ENCODE data around the gene HSPBP1. TPM values are rescaled to one million over a fixed set of nuclear protein-coding genes. Genes with fewer than 3 reads are reported as not detected.

Gene HSPBP1
- total RNA-seq, 1 experiment from 2014 or later, result 92.3 TPM

DNA sequence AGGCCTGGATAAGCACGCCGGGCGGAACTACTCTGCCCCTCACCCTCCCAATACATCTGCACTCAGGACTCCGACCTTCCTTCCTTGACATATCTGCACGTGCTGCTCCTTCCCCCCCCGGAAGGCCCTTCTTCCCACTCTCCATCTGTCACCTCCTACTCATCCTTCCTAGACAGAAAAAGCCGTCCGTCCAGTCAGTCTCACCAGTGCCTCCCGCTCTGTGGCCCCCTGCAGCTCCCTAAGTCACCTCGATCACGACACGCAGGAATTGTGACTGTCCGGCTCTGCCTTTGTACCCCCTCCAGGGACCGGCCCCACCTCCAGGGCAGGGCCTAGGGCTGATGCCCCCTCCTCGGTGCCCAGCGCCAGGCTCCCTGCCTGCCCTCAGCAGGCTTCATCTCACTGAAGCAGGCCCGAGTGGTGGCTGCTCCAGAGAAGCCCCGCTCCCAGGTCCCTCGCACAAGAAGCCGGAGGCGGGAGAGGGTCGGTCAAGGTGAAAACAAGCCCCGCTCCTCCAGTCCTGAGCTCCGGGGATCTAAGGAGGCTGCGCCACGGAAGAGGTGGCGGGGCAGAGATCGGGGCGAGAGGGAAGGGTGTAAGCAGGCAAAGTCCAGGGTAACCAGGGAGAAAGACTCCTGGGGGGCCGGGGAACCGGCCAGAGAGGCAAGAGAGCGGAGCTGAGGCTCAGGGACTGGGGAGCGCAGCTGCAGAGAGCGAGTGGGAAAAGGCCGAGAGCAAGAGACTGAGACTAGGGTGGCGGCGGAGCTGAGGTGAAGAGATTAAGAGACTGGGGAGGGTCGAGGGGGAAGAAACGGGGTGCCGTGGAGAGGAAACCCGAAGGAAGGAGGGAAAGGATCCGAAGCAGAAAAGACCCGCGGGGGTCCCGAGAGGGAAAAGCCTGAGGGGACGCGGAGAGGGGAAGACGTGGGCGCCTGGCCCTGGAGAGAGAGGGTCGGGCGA lies 22.2 kb downstream of the HSPBP1 start:
- no peaks in the 10 kb centered on the region; the same call in 1 of the 2 replicates for H3K36me3 ChIP-seq (replicated peaks; ENCODE audit: control insufficient read depth, insufficient read depth, low read length)
- no peaks in the 10 kb centered on the region for H3K27me3 ChIP-seq (ENCODE audit: control insufficient read depth, insufficient read depth, low read length)
- peak; percentile 81 for DNase-seq
- H3K4me3 ChIP-seq (ENCODE audit: insufficient read depth, low read depth, low read length), result peak overlapping the region; percentile 99

DNA sequence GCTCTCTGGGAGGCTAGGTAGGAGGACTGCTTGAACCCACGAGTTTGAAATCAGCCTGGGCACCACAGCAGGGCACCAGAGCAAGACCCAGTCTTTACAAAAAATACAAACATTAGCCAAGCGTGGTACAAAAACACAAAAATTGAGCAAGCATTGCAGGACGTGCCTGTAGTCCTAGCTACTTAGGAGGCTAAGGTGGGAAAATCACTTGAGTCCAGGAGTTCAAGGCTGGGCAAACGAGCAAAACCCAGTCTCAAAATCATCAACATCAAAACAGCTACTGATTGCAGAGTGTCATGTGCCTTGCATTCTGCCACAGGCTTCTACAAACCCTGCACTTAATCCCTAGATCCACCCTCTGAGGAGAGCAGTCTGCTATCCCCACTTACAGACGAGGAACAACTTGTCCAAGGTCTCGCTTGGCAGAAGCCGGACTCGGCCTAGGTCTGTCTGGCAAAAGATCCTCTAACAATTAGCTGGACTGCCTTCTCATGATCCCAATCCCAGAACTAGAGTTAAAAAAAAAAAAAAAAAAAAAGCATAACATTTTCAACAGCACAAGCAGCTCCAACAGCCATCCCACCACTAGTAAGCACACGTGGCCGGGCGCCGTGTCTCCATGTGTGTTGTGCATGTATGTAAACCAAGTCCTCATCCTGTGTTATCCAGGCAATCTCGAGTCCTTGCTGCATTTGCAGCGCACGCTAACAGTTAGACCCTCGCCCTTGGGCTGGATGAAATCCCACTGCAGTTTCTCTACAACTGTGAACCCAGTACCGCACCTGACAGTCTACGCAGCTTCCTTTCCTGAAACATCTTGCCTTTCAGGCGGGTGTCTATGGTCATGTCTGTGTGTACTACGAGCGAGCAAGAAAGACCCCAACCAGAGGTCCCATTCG lies 23.1 kb downstream of the HSPBP1 start:
- no peak for DNase-seq
- Histone ChIP-seq H3K36me3 (replicated peaks; ENCODE audit: control insufficient read depth, insufficient read depth, low read length) (no peaks in the 10 kb centered on the region; the same call in 1 of the 2 replicates), H3K4me3 (ENCODE audit: insufficient read depth, low read depth, low read length) (peak overlapping the region; percentile 99), H3K27me3 (ENCODE audit: control insufficient read depth, insufficient read depth, low read length) (no peaks in the 10 kb centered on the region)

DNA sequence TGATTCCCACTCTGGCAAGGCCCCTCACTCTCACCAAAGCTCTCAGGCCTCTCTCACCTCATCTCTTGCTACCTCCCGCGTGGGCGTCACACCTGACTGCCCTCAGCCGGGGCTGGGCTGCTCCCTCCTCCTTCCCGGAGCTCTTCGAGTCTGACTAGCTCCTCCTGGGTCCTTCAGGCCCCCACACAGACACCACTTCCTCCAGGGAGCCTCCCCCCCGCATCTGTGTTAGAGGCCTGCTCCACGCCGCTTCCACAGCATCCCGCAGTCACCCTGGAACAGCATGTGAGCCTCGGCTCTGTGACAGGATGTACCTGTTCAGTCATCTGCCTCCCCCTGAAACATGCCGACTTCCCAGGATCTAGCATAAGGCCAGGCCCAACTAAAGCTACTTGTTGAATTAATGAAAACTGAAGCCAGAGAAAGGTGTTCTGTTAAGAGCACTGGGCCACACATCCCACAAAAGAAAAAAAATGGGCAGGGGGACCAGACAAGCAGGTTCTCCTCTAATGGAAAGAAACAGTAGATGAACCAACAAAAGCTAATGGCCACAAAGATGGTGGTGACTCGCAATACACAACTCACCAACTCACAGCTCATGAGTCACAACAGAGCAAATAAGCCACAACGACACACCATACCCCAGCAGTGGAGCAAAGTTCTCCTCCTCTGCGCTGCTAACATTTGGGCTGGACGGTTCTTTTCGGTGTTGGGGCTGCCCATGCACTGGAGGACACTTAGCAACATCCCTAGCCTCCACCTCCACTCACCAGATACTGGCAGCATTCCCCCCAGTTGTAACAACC lies 24.1 kb downstream of the HSPBP1 start:
- H3K27me3 ChIP-seq (ENCODE audit: control insufficient read depth, insufficient read depth, low read length), result no peaks in the 10 kb centered on the region
- no peak overlapping the region for H3K4me3 ChIP-seq (ENCODE audit: insufficient read depth, low read depth, low read length)
- DNase-seq, result peak; percentile 56
- no peaks in the 10 kb centered on the region; the same call in 1 of the 2 replicates for H3K36me3 ChIP-seq (replicated peaks; ENCODE audit: control insufficient read depth, insufficient read depth, low read length)

GRCh38 chr19:55254625-55254977 lies 25.3 kb downstream of the HSPBP1 start:
- H3K27me3 ChIP-seq (ENCODE audit: control insufficient read depth, insufficient read depth, low read length), result no peaks in the 10 kb centered on the region

GRCh38 chr19:55253842-55254624 lies 25.9 kb downstream of the HSPBP1 start:
- H3K36me3 ChIP-seq (replicated peaks; ENCODE audit: control insufficient read depth, insufficient read depth, low read length), result no peaks in the 10 kb centered on the region; the same call in 1 of the 2 replicates
- DNase-seq, result peak; percentile 64
- no peak overlapping the region for H3K4me3 ChIP-seq (ENCODE audit: insufficient read depth, low read depth, low read length)
- no peaks in the 10 kb centered on the region for H3K27me3 ChIP-seq (ENCODE audit: control insufficient read depth, insufficient read depth, low read length)

More at GRCh38 chr19:55254625-55254977, 25.3 kb downstream of the HSPBP1 start:
- DNase-seq, result peak; percentile 52
- H3K36me3 ChIP-seq (replicated peaks; ENCODE audit: control insufficient read depth, insufficient read depth, low read length), result no peaks in the 10 kb centered on the region; the same call in 1 of the 2 replicates
- no peak overlapping the region for H3K4me3 ChIP-seq (ENCODE audit: insufficient read depth, low read depth, low read length)

DNA sequence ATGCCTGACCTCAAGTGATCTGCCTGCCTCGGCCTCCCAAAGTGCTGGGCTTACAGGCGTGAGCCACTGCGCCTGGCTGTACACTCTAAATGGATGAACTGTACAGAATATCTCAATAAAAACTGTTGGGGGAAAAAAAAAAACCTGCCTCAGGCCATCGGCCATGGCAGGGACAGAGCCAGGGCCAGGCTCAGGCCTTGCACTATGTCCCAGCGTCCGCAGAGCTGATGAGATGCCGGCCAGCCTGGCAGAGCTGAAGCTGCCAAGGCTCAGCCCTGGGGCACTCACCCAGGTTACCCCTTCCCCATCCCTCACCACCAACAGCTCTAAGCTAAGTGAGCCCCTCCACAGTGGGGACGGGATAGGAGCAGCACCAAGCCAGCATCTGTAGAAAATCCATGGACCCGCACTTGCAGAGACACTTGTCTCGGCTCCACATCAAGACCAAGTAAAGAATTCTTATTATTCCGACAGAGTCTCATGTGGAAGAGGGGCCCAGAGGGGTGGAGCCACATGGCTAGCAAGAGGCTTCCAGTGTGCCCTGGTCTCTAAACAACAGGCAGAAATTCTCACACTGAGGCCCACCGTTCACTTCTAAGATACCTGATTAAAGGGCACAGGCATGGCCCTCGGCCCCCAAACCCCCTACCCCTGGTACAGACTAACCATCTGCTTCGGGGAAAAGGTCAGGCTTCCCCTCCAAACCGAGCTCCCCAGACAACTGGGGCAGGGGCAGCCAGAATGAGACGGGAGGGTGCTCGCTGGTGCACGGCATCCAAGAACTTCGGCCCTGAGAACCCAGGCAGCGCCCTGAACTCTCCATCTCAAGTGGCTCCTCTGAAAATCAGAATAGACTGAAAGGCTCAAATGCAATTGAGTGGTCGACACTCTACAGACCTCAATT lies 26.9 kb downstream of the HSPBP1 start:
- DNase-seq, result peak; percentile 42
- Histone ChIP-seq H3K4me3 (ENCODE audit: insufficient read depth, low read depth, low read length) (no peak overlapping the region), H3K27me3 (ENCODE audit: control insufficient read depth, insufficient read depth, low read length) (no peaks in the 10 kb centered on the region), H3K36me3 (replicated peaks; ENCODE audit: control insufficient read depth, insufficient read depth, low read length) (no peaks in the 10 kb centered on the region; the same call in 1 of the 2 replicates)

DNA sequence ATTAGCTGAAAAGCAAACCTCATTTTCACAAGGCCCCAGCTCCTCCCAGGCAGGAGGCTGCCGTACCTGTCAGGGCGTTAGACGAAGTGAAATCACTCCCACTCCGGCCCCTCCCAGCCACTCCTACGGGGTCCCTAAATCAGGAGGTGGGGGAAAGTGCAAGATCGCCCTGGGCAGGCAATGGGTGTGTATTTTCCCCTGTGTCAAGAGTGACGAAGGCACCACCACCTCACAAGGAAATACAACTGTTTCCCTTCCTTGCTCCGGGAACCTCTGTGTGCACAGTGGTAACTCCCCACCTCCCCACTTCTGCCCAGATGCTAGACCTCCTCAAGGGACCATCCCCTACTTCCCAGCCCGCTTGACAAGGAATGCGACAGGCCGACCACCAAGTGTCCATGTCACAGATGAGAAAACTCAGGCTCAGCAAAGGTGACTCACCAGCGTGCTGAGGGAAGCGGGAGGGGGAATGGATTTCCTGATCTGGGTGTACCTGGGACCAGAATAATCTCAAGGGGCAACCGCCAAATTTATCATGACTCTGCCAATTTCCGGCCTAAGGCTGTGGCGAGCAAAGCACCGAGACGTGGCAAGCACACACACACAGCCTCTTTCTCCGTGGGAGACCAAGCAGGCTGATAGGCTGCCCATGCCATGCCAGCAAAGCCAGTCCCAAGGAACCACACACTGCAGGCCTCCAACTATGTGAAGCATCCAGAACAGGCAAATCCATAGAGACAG lies 28.4 kb downstream of the HSPBP1 start:
- Histone ChIP-seq H3K36me3 (replicated peaks; ENCODE audit: control insufficient read depth, insufficient read depth, low read length) (peaks cover 3% of the 10 kb centered on the region), H3K4me3 (ENCODE audit: insufficient read depth, low read depth, low read length) (no peak overlapping the region), H3K27me3 (ENCODE audit: control insufficient read depth, insufficient read depth, low read length) (no peaks in the 10 kb centered on the region)
- DNase-seq, result peak; percentile 35

- Histone ChIP-seq H3K36me3 (replicated peaks; ENCODE audit: control insufficient read depth, insufficient read depth, low read length) (peaks cover 8% of the 10 kb centered on the region), H3K4me3 (ENCODE audit: insufficient read depth, low read depth, low read length) (no peak overlapping the region), H3K27me3 (ENCODE audit: control insufficient read depth, insufficient read depth, low read length) (no peaks in the 10 kb centered on the region)
- DNase-seq, result no peak
Observed at GRCh38 chr19:55250262-55251036, 29.5 kb downstream of the HSPBP1 start.

DNA sequence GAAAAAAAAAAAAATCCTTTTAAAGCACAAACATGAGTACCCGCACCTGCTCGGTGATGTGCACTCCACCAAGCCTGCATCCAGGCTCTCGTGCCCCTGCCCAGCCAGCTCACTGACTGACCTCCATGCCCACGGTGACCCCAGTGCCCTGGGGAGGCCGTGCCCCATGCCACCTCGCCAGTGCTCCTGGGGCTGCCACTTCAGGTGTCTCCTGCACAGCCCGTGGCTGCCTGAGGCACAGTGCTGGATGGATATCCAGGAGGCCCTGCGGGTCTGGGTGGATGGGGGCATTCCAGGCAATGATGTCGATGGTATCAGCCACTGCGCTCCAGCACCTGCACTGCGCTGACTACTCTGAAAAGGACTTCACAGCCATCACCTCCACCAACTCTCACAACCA lies 30.1 kb downstream of the HSPBP1 start:
- no peak overlapping the region for H3K4me3 ChIP-seq (ENCODE audit: insufficient read depth, low read depth, low read length)
- no peak for DNase-seq
- H3K27me3 ChIP-seq (ENCODE audit: control insufficient read depth, insufficient read depth, low read length), result no peaks in the 10 kb centered on the region
- H3K36me3 ChIP-seq (replicated peaks; ENCODE audit: control insufficient read depth, insufficient read depth, low read length), result peaks cover 9% of the 10 kb centered on the region

DNA sequence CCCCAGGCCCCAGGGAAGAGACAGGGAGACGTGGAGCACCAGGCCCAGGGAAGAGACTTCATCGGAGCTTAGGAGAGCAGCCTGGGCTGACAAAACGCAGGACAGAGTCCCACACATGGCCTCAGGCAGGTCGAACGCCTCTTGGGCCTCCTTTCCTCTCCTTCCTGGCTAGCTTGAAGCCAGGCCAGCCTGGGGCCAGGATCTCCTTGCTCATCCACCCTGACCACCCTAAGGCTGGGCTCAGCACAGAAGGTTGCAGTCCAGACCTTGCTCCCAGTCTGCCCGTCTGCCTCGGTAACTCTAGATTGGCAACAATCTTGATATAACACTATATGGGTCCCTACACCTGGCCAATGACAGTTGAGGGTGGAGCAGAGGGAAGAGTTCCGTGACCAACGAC lies 31.2 kb downstream of the HSPBP1 start:
- Histone ChIP-seq H3K27me3 (ENCODE audit: control insufficient read depth, insufficient read depth, low read length) (no peaks in the 10 kb centered on the region), H3K4me3 (ENCODE audit: insufficient read depth, low read depth, low read length) (no peak overlapping the region), H3K36me3 (replicated peaks; ENCODE audit: control insufficient read depth, insufficient read depth, low read length) (peaks cover 15% of the 10 kb centered on the region)
- no peak for DNase-seq

GRCh38 chr19:55248166-55248675 lies 31.7 kb downstream of the HSPBP1 start:
- Histone ChIP-seq H3K36me3 (replicated peaks; ENCODE audit: control insufficient read depth, insufficient read depth, low read length) (peaks cover 17% of the 10 kb centered on the region), H3K27me3 (ENCODE audit: control insufficient read depth, insufficient read depth, low read length) (no peaks in the 10 kb centered on the region), H3K4me3 (ENCODE audit: insufficient read depth, low read depth, low read length) (no peak overlapping the region)
- no peak for DNase-seq
